ENCODE data around the gene EXOC1. TPM values are rescaled to one million over a fixed set of nuclear protein-coding genes. Genes with fewer than 3 reads are reported as not detected.

EXOC1 gene
- total RNA-seq, 1 donor: 24.8 TPM

- Histone ChIP-seq H3K9me3 (ENCODE audit: low read depth, low read length) (no peaks in the 10 kb centered on the region), H3K4me3 (ENCODE audit: low read length) (peak overlapping the region; percentile 78), H3K4me1 (ENCODE audit: insufficient read depth, low read length) (peaks cover 37% of the 10 kb centered on the region), H3K27me3 (ENCODE audit: insufficient read depth, low read length) (no peaks in the 10 kb centered on the region)
Measured at GRCh38 chr4:55947254-55947882, 93.9 kb downstream of the EXOC1 start.

GRCh38 chr4:55947912-55948725 is 94.7 kb downstream of the EXOC1 start:
- peaks cover 37% of the 10 kb centered on the region for H3K4me1 ChIP-seq (ENCODE audit: insufficient read depth, low read length)
- H3K4me3 ChIP-seq (ENCODE audit: low read length): peak overlapping the region; percentile 78
- H3K9me3 ChIP-seq (ENCODE audit: low read depth, low read length): no peaks in the 10 kb centered on the region
- H3K27me3 ChIP-seq (ENCODE audit: insufficient read depth, low read length): no peaks in the 10 kb centered on the region

- Histone ChIP-seq H3K9me3 (ENCODE audit: low read depth, low read length) (no peaks in the 10 kb centered on the region), H3K4me1 (ENCODE audit: insufficient read depth, low read length) (peaks cover 37% of the 10 kb centered on the region), H3K4me3 (ENCODE audit: low read length) (peak within 1 kb of the TSS; percentile 78), H3K27me3 (ENCODE audit: insufficient read depth, low read length) (no peaks in the 10 kb centered on the region)
Measured at GRCh38 chr4:55948726-55949481, 95.5 kb downstream of the EXOC1 start, which contains the start of gene CEP135. TSS of gene CEP135 (plus strand) at chr4:55948945. CDS start at chr4:55952131, 3,186 bp downstream.

- Histone ChIP-seq H3K27me3 (ENCODE audit: insufficient read depth, low read length) (no peaks in the 10 kb centered on the region), H3K4me3 (ENCODE audit: low read length) (peak overlapping the region; percentile 78), H3K9me3 (ENCODE audit: low read depth, low read length) (no peaks in the 10 kb centered on the region), H3K4me1 (ENCODE audit: insufficient read depth, low read length) (peaks cover 37% of the 10 kb centered on the region)
Measured at GRCh38 chr4:55949482-55949802, 96.0 kb downstream of the EXOC1 start.

GRCh38 chr4:55951191-55951922 is 97.9 kb downstream of the EXOC1 start:
- Histone ChIP-seq H3K27me3 (ENCODE audit: insufficient read depth, low read length) (no peaks in the 10 kb centered on the region), H3K4me1 (ENCODE audit: insufficient read depth, low read length) (peaks cover 35% of the 10 kb centered on the region), H3K4me3 (ENCODE audit: low read length) (no peak overlapping the region), H3K9me3 (ENCODE audit: low read depth, low read length) (no peaks in the 10 kb centered on the region)

Other genes with a start within 250 kb of the EXOC1 start
- not detected for gene NMU, start 217.3 kb upstream of the EXOC1 start, total RNA-seq
- not detected for gene EXOC1L, start 33.9 kb upstream of the EXOC1 start, total RNA-seq
- 32.0 TPM for gene CEP135, start 95.3 kb downstream of the EXOC1 start, total RNA-seq

All from mononuclear cell (primary cell).